ENCODE results near the gene DYNLT5.
"Not testable (repeated sequence)": the region's sequence is repeated elsewhere in the genome, so short reads cannot be mapped to it uniquely, and the experiment has no call there.

DYNLT5 gene

DNA sequence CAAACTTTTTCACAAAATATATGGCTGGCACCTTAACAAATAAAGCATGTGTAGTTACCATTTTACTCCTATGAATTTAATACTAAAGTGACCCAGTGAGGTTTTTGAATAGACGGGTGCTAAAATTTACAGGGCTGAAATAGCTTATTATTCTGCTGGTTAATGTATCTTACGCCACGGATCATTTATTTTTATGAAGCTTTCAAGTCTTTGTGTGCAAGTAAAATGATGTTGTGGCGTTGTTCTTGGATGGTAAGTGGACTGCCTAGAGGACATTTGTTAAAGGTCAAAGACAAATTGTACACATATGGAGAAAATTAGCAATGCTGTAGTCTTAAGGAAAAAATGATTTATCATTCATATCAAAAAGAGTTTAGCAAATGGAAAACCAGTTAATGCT, 26.0 kb downstream of the DYNLT5 start:
- H3K27me3 ChIP-seq (ENCODE audit: control insufficient read depth, insufficient read depth, low read length) = no peaks in the 10 kb centered on the region
- H3K27ac ChIP-seq (ENCODE audit: low read depth, low read length) = no peak overlapping the region
- H3K9ac ChIP-seq (ENCODE audit: low read length) = no peak overlapping the region
- no peaks in the 10 kb centered on the region for H3K4me1 ChIP-seq (ENCODE audit: control insufficient read depth, insufficient read depth, low read length)
- H3K4me3 ChIP-seq (ENCODE audit: low read length) = no peak overlapping the region
- no peaks in the 10 kb centered on the region for H3K36me3 ChIP-seq (ENCODE audit: control insufficient read depth, insufficient read depth, low read length)

- Histone ChIP-seq H3K9ac (ENCODE audit: low read length) (no peak overlapping the region), H3K4me3 (ENCODE audit: low read length) (no peak overlapping the region), H3K4me1 (ENCODE audit: control insufficient read depth, insufficient read depth, low read length) (no peaks in the 10 kb centered on the region), H3K27ac (ENCODE audit: low read depth, low read length) (no peak overlapping the region), H3K36me3 (ENCODE audit: control insufficient read depth, insufficient read depth, low read length) (no peaks in the 10 kb centered on the region), H3K27me3 (ENCODE audit: control insufficient read depth, insufficient read depth, low read length) (no peaks in the 10 kb centered on the region)
Observed at GRCh38 chr1:66778969-66779368, 26.7 kb downstream of the DYNLT5 start.

DNA sequence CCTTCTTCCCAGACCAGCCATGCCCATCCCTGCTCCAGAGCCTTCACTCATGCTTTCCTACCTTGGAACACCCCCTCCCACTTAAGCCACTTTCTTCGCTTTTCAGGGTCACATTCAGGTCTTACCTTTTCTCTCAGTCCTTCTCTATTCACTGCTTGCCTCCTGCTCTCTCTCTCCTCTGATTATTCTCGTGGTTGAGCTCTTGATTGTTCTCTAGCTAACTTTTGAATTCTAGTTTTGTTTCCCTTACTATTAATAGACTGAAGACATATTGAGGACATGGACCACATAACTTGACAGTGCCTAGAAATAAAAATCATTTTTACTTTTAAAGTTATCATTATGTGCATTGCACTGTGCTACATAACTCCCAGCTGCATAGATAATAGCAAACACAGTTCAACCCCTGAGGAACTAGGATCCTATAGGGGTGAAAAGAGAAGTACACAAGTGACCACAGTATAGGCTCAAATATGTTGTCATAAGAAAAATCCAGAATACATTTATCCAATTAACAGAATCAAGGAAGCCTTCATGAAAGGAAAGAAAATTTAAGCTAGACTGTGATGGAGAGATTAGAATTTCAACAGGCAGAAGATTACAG, 27.3 kb downstream of the DYNLT5 start:
- H3K27ac ChIP-seq (ENCODE audit: low read depth, low read length) = no peak overlapping the region
- no peaks in the 10 kb centered on the region for H3K27me3 ChIP-seq (ENCODE audit: control insufficient read depth, insufficient read depth, low read length)
- no peak overlapping the region for H3K4me3 ChIP-seq (ENCODE audit: low read length)
- no peaks in the 10 kb centered on the region for H3K36me3 ChIP-seq (ENCODE audit: control insufficient read depth, insufficient read depth, low read length)
- no peak overlapping the region for H3K9ac ChIP-seq (ENCODE audit: low read length)
- H3K4me1 ChIP-seq (ENCODE audit: control insufficient read depth, insufficient read depth, low read length) = no peaks in the 10 kb centered on the region

GRCh38 chr1:66785800-66786199, 33.5 kb downstream of the DYNLT5 start:
- not testable (repeated sequence) for H3K4me3 ChIP-seq (ENCODE audit: low read length); H3K27ac ChIP-seq (ENCODE audit: low read depth, low read length); H3K27me3 ChIP-seq (ENCODE audit: control insufficient read depth, insufficient read depth, low read length); H3K9ac ChIP-seq (ENCODE audit: low read length); H3K36me3 ChIP-seq (ENCODE audit: control insufficient read depth, insufficient read depth, low read length); H3K4me1 ChIP-seq (ENCODE audit: control insufficient read depth, insufficient read depth, low read length)

DNA sequence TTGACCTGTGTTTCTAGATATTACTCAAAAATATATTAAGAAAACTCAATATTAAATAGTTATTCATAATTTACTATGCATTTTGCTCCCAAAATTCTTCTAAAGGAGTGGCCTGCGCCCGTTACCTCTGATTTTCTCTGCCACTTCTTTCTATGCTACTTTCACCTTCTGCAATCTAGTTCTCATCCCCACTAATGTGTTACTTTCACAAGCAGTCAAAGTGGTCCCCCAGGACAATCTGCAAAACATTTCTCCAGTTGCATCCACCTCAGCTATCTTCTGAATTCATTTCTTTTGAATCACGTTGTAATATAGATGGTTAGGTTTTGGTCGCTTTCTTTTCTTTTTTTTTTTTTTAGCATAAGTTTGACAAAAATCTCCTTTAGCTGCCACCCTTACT, 35.4 kb downstream of the DYNLT5 start:
- H3K9ac ChIP-seq (ENCODE audit: low read length) = no peak overlapping the region
- H3K27ac ChIP-seq (ENCODE audit: low read depth, low read length) = no peak overlapping the region
- no peak overlapping the region for H3K4me3 ChIP-seq (ENCODE audit: low read length)
- H3K27me3 ChIP-seq (ENCODE audit: control insufficient read depth, insufficient read depth, low read length) = no peaks in the 10 kb centered on the region
- H3K4me1 ChIP-seq (ENCODE audit: control insufficient read depth, insufficient read depth, low read length) = no peaks in the 10 kb centered on the region
- H3K36me3 ChIP-seq (ENCODE audit: control insufficient read depth, insufficient read depth, low read length) = no peaks in the 10 kb centered on the region

DNA sequence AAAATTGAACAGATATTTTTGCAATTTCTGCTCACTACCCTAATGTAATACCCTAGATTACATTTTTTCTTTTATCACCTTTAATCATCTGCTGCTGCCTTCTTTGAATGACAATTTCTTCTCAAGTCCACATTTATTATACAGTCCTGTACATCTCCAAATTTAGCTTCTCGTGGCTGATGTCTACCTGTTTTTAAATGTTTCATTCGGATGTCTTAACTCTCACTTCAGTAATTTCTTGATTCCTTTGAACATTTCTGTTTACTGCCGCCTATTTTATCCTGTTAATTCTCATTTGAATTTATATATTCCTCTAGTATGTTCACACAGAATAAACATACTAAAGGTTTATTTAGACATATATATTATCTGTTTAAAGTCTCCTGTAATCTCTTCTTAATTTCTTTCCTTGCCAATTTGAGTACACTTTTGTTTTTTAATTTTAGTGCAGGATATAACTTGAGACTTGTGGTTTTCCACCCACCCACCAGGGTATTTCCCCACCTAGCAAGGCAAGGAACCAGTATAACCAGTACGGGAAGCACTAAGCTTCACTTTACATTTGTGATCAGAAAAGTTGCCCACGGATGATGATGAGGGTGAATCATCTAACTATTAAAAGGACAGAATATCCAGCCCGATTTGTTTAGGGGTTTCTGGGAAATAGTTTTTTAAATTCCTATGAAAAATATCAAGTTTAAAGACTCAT, 36.1 kb downstream of the DYNLT5 start:
- Histone ChIP-seq H3K4me3 (ENCODE audit: low read length) (no peak overlapping the region), H3K9ac (ENCODE audit: low read length) (no peak overlapping the region), H3K4me1 (ENCODE audit: control insufficient read depth, insufficient read depth, low read length) (no peaks in the 10 kb centered on the region), H3K36me3 (ENCODE audit: control insufficient read depth, insufficient read depth, low read length) (no peaks in the 10 kb centered on the region), H3K27ac (ENCODE audit: low read depth, low read length) (no peak overlapping the region), H3K27me3 (ENCODE audit: control insufficient read depth, insufficient read depth, low read length) (no peaks in the 10 kb centered on the region)

DNA sequence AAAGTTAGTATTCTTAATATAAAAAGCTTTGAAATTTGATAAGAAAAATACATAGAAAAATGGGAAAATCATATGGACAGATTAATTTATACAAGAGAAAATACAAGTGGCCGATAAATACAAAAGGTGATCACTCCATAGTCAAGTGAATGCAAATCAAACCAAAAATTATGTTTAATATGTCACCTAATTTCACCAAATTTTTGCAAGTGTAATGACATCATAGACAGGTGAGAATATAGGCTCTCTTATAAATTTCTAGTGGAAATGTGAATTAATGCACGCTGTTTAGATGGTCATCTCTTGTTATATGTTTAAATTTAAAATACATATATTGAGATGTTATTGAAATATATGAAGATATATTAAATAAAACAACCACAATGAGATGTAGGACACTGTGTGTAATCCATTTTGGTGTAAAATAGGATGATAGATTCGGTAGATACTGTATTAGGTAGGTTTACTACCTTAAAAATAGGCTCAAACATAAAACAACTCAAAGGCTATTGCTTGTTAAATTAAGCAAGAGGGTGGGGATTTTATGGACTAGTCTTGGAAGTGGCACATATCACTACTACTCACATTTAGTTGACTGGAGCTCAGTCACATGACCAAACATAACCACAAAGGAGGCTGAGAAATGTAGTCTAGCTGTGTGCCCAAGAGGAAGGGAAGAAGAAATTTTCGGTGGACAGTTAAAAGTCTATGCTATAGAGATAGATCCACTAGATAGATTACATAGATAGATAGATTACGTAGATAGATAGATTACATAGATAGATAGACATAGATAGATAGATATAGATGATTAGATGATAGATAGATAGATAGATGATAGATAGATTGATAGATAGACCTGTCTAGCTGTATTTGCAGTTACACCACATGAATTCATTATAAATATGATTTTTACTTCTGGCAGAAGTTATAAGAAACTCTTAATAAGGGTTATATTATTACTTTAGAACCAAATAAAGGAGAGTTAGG, 39.7 kb downstream of the DYNLT5 start:
- no peak overlapping the region for H3K9ac ChIP-seq (ENCODE audit: low read length)
- H3K27ac ChIP-seq (ENCODE audit: low read depth, low read length) = no peak overlapping the region
- H3K4me3 ChIP-seq (ENCODE audit: low read length) = no peak overlapping the region
- no peaks in the 10 kb centered on the region for H3K4me1 ChIP-seq (ENCODE audit: control insufficient read depth, insufficient read depth, low read length)
- no peaks in the 10 kb centered on the region for H3K27me3 ChIP-seq (ENCODE audit: control insufficient read depth, insufficient read depth, low read length)
- H3K36me3 ChIP-seq (ENCODE audit: control insufficient read depth, insufficient read depth, low read length) = no peaks in the 10 kb centered on the region

DNA sequence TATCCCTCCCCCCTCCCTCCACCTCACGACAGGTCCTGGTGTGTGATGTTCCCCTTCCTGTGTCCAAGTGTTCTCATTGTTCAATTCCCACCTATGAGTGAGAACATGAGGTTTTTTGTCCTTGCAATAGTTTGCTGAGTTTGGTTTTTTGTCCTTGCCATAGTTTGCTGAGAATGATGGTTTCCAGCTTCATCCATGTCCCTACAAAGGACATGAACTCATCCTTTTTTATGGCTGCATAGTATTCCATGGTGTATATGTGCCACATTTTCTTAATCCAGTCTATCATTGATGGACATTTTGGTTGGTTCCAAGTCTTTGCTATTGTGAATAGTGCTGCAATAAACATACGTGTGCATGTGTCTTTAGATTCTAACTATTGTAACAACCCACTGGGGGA, 43.6 kb downstream of the DYNLT5 start:
- H3K4me1 ChIP-seq (ENCODE audit: control insufficient read depth, insufficient read depth, low read length); H3K27ac ChIP-seq (ENCODE audit: low read depth, low read length); H3K4me3 ChIP-seq (ENCODE audit: low read length); H3K27me3 ChIP-seq (ENCODE audit: control insufficient read depth, insufficient read depth, low read length); H3K9ac ChIP-seq (ENCODE audit: low read length); H3K36me3 ChIP-seq (ENCODE audit: control insufficient read depth, insufficient read depth, low read length): not testable (repeated sequence)

GRCh38 chr1:66809245-66809644, 57.0 kb downstream of the DYNLT5 start:
- no peak overlapping the region for H3K27ac ChIP-seq (ENCODE audit: low read depth, low read length)
- H3K9ac ChIP-seq (ENCODE audit: low read length) = no peak overlapping the region
- no peaks in the 10 kb centered on the region for H3K27me3 ChIP-seq (ENCODE audit: control insufficient read depth, insufficient read depth, low read length)
- H3K36me3 ChIP-seq (ENCODE audit: control insufficient read depth, insufficient read depth, low read length) = no peaks in the 10 kb centered on the region
- no peaks in the 10 kb centered on the region for H3K4me1 ChIP-seq (ENCODE audit: control insufficient read depth, insufficient read depth, low read length)
- no peak overlapping the region for H3K4me3 ChIP-seq (ENCODE audit: low read length)

DNA sequence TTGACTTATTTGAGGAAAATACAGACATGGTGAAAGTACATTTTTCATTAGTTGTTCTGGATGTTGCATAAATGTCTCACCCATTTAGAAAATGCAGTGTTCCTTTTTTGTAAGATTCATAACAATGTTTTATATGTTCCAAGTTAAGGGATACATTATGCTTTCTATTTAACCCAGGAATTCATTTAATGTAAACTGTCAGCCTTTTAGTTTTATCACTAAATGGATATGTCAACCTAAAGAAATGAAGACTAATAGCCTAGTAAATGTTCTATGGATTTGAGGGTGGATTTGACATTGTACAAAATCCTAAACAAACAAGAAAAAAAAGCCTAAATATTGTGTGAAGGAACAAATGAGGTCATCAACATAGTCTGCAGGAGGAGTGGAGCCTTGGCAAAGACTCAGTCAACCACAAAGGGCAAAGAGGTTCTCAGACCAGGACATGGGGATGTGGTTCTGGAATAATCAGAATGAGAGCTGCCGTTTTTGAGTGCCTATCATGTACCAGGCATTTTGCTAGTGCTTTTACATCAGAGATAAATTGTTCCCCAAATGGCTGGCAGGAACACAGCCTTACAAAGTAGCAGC, 57.6 kb downstream of the DYNLT5 start:
- Histone ChIP-seq H3K4me1 (ENCODE audit: control insufficient read depth, insufficient read depth, low read length) (no peaks in the 10 kb centered on the region), H3K36me3 (ENCODE audit: control insufficient read depth, insufficient read depth, low read length) (no peaks in the 10 kb centered on the region), H3K27me3 (ENCODE audit: control insufficient read depth, insufficient read depth, low read length) (no peaks in the 10 kb centered on the region), H3K27ac (ENCODE audit: low read depth, low read length) (no peak overlapping the region), H3K4me3 (ENCODE audit: low read length) (no peak overlapping the region), H3K9ac (ENCODE audit: low read length) (no peak overlapping the region)

DNA sequence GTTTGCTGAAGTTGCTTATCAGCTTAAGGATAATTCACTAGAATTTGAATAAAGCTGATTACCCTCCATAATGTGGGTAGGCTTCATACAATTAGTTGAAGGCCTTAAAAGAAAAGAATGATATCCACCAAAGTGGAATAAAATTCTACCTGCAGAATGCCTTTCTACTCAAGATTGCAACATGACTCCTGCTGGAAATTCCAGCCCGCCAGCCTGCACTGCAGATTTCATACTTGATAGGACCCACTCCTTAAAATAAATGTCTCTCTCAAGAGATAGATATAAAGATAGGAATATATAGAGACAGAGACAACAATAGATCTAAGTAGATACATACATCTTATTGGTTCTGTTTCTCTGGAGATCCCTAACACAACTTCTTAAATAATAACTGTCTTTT, 72.5 kb downstream of the DYNLT5 start:
- Histone ChIP-seq H3K27ac (ENCODE audit: low read depth, low read length) (no peak overlapping the region), H3K36me3 (ENCODE audit: control insufficient read depth, insufficient read depth, low read length) (peaks cover 2% of the 10 kb centered on the region), H3K9ac (ENCODE audit: low read length) (no peak overlapping the region), H3K4me3 (ENCODE audit: low read length) (no peak overlapping the region), H3K27me3 (ENCODE audit: control insufficient read depth, insufficient read depth, low read length) (no peaks in the 10 kb centered on the region), H3K4me1 (ENCODE audit: control insufficient read depth, insufficient read depth, low read length) (no peaks in the 10 kb centered on the region)

Data from rectal smooth muscle tissue (tissue), 1 donor.